MCF 10A (cell line): Measurements from ENCODE around the gene RABAC1. TPM values are rescaled to one million over a fixed set of nuclear protein-coding genes. Genes with fewer than 3 reads are reported as not detected.

Source experiments
- BruUV-seq: library from RNA; stranded (reverse); fragments of 400-500 nt; replicated peaks from 2 replicates; lab custom pipeline; 2021; lab: Mats Ljungman, UMichigan
- CTCF ChIA-PET: fragments of 300-600 bp; sonication (Branson Sonifier 250); formaldehyde crosslinking; extraction: SDS; loops from one replicate; lab custom pipeline; 2021; ENCODE audit warnings: antibody characterized with exemption, inconsistent platforms; lab: Yijun Ruan, JAX
- POLR2A ChIA-PET: fragments of 300-600, 350-650 bp; sonication (Branson Sonifier 250); formaldehyde crosslinking; extraction: SDS; loops from one replicate; lab custom pipeline; 2020; ENCODE audit warnings: antibody characterized with exemption, inconsistent platforms; lab: Yijun Ruan, JAX
- DNase-seq: peaks from one replicate; pipeline ENCODE4 v3.0.0-alpha.2; 2018; ENCODE audit not compliant: unreplicated experiment
- H3K27ac Mint-ChIP-seq: one replicate; pipeline ENCODE4 v1.8.0; 2022; ENCODE audit warnings: mild to moderate bottlenecking, low read depth, mixed read lengths; ENCODE audit not compliant: unreplicated experiment
- H3K27me3 Mint-ChIP-seq: one replicate; pipeline ENCODE4 v1.8.0; 2022; ENCODE audit warnings: mixed read lengths; ENCODE audit not compliant: insufficient read depth, unreplicated experiment
- H3K36me3 Mint-ChIP-seq: one replicate; pipeline ENCODE4 v1.8.0; 2022; ENCODE audit warnings: mild to moderate bottlenecking, moderate library complexity, mixed read lengths; ENCODE audit not compliant: insufficient read depth, unreplicated experiment
- H3K4me1 Mint-ChIP-seq: one replicate; pipeline ENCODE4 v1.8.0; 2022; ENCODE audit warnings: mixed read lengths; ENCODE audit not compliant: insufficient read depth, unreplicated experiment
- H3K4me3 Mint-ChIP-seq: one replicate; pipeline ENCODE4 v1.8.0; 2022; ENCODE audit warnings: mild to moderate bottlenecking, moderate library complexity, mixed read lengths; ENCODE audit not compliant: unreplicated experiment
- H3K9me3 Mint-ChIP-seq: one replicate; pipeline ENCODE4 v1.8.0; 2022; ENCODE audit warnings: mixed read lengths; ENCODE audit not compliant: unreplicated experiment
- intact Hi-C: fragments of 100-400 bp; cut with micrococcal nuclease; formaldehyde crosslinking; loops from 2 replicates; pipeline ENCODE4 v1.14.1; 2022
- total RNA-seq: library from RNA; stranded (reverse); gene quantifications from 2 replicates; pipeline ENCODE4 v1.2.3, GENCODE V29; 2022
- TF ChIP-seq, protein P1 (sequence below): fragments of 200-600 bp; IDR thresholded peaks from one replicate; pipeline ENCODE4 v1.8.0; 2022; ENCODE audit warnings: antibody characterized with exemption, mild to moderate bottlenecking; ENCODE audit not compliant: unreplicated experiment

RABAC1 gene
- total RNA-seq, 1 experiment from 2014 or later: 75.4 TPM

GRCh38 chr19:41957161-41957837, 1.8 kb downstream of the RABAC1 start:
- Mint-ChIP-seq H3K27ac (peak overlapping the region; percentile 78), H3K36me3 (peaks cover 14% of the 10 kb centered on the region), H3K4me1 (peaks cover 19% of the 10 kb centered on the region), H3K4me3 (peak overlapping the region; percentile 74), H3K9me3 (no peaks in the 10 kb centered on the region), H3K27me3 (no peaks in the 10 kb centered on the region)
- intact Hi-C loops: no loop called here
- BruUV-seq: no TSS peak
- CTCF ChIA-PET: interaction anchor here (0.7 to 1.5 kb wide), 9 partner anchors 9 to 472 kb away, joined by 3 to 5 read pairs (median 4); no protein-coding TSS in a partner anchor
- no peak for DNase-seq
- POLR2A ChIA-PET: interaction anchor here (1.0 to 2.9 kb wide), 9 partner anchors 70 to 164 kb away, joined by 3 to 41 read pairs (median 5); partner anchors contain the start of genes ARHGEF1 and RPS19
- TF ChIP-seq, protein P1, sequence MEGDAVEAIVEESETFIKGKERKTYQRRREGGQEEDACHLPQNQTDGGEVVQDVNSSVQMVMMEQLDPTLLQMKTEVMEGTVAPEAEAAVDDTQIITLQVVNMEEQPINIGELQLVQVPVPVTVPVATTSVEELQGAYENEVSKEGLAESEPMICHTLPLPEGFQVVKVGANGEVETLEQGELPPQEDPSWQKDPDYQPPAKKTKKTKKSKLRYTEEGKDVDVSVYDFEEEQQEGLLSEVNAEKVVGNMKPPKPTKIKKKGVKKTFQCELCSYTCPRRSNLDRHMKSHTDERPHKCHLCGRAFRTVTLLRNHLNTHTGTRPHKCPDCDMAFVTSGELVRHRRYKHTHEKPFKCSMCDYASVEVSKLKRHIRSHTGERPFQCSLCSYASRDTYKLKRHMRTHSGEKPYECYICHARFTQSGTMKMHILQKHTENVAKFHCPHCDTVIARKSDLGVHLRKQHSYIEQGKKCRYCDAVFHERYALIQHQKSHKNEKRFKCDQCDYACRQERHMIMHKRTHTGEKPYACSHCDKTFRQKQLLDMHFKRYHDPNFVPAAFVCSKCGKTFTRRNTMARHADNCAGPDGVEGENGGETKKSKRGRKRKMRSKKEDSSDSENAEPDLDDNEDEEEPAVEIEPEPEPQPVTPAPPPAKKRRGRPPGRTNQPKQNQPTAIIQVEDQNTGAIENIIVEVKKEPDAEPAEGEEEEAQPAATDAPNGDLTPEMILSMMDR: no peak

DNA sequence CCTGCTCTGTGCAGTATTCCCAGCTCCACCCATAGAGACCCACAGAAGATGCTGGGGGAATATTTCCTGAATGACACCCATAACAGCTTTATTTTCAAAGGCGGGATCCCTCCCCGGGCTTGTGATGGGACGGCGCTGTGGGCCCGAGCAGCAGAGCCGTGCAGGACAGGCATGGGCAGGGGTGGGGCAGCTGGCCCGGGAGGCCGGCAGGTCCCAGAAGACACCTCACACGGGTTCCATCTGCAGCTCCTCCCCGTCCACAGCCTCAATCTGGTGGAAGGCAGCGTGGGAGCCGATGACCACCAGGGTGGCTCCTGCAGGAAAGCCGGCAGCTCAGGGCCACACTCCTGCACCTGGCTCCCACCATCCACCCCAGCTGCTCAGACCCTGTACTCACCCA, 2.5 kb downstream of the RABAC1 start:
- no peak overlapping the region for H3K27ac Mint-ChIP-seq
- peaks cover 22% of the 10 kb centered on the region for H3K4me1 Mint-ChIP-seq
- POLR2A ChIA-PET: interaction anchor here (0.6 to 2.9 kb wide), 3 partner anchors 97 to 163 kb away, joined by 3 to 41 read pairs (median 4); partner anchors contain the start of gene RPS19
- CTCF ChIA-PET: interaction anchor here (0.7 to 1.5 kb wide), 7 partner anchors 8 to 748 kb away, joined by 3 to 5 read pairs (median 4); no protein-coding TSS in a partner anchor
- no peaks in the 10 kb centered on the region for H3K9me3 Mint-ChIP-seq
- DNase-seq: no peak
- no peak overlapping the region for H3K4me3 Mint-ChIP-seq
- TF ChIP-seq, protein P1: no peak
- intact Hi-C loops: no loop called here
- no peaks in the 10 kb centered on the region for H3K27me3 Mint-ChIP-seq
- peaks cover 14% of the 10 kb centered on the region for H3K36me3 Mint-ChIP-seq
- BruUV-seq: no TSS peak

DNA sequence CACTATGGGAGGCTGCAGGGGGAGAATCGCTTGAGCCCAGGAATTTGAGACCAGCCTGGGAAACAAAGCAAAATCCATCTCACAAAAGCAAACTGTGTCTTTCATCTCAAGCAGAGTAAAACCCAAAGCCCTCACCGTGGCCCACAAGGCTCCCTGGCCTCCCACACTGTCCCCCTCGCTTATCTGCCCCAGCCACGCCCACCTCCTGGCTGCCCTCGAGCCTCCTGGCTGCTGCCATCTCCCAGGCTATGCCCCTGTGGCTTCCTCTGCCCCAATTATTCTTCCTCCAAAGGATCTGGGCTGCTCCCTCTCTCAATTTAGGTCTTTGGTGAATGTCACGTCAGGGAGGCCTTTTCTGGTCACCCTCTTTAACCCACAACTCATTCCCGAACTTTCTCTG, 3.6 kb downstream of the RABAC1 start:
- BruUV-seq: no TSS peak
- no peak for DNase-seq
- Mint-ChIP-seq H3K27ac (no peak overlapping the region), H3K9me3 (no peaks in the 10 kb centered on the region), H3K27me3 (no peaks in the 10 kb centered on the region), H3K4me3 (no peak overlapping the region), H3K36me3 (peaks cover 14% of the 10 kb centered on the region), H3K4me1 (peaks cover 23% of the 10 kb centered on the region)
- POLR2A ChIA-PET: interaction anchor here (0.6 kb wide), 1 partner anchor 119 kb away, joined by 3 read pairs; no protein-coding TSS in a partner anchor
- intact Hi-C loops: no loop called here
- TF ChIP-seq, protein P1: no peak
- CTCF ChIA-PET: no interaction called here

- TF ChIP-seq, protein P1: peak; percentile 98
- no peaks in the 10 kb centered on the region for H3K9me3 Mint-ChIP-seq
- ChIA-PET POLR2A (interaction anchor here (0.6 to 0.9 kb wide), 4 partner anchors 45 to 591 kb away, joined by 3 to 4 read pairs (median 3); no protein-coding TSS in a partner anchor), CTCF (interaction anchor here (0.6 to 2.0 kb wide), 10 partner anchors 9 to 93 kb away, joined by 3 to 7 read pairs (median 4); partner anchors contain the start of gene RPS19)
- no peak overlapping the region for H3K27ac Mint-ChIP-seq
- peaks cover 7% of the 10 kb centered on the region for H3K36me3 Mint-ChIP-seq
- no TSS peak for BruUV-seq
- H3K27me3 Mint-ChIP-seq: no peaks in the 10 kb centered on the region
- peaks cover 4% of the 10 kb centered on the region for H3K4me1 Mint-ChIP-seq
- intact Hi-C loops: loop anchor here (1.0 to 5.0 kb wide), 2 partner anchors 78 to 154 kb away; partner anchors contain the start of gene CEACAM3
- DNase-seq: peak; percentile 79
- H3K4me3 Mint-ChIP-seq: no peak overlapping the region
Observed at GRCh38 chr19:41951686-41952172, 7.4 kb downstream of the RABAC1 start.
